Measurements from ENCODE around the gene BCL7B. TPM values are rescaled to one million over a fixed set of nuclear protein-coding genes. Genes with fewer than 3 reads are reported as not detected.
"Not testable (repeated sequence)": the region's sequence is repeated elsewhere in the genome, so short reads cannot be mapped to it uniquely, and the experiment has no call there.

Gene BCL7B
- polyA plus RNA-seq, 3 donors = 20.8 to 70.4 (median 68.8) TPM

GRCh38 chr7:73518470-73518869 is 39.0 kb downstream of the BCL7B start:
- H3K27ac ChIP-seq (ENCODE audit: low read depth, low read length) = no peak overlapping the region
- 74 to 87% (median 86%) methylated on average over 5 of the region's 5 CpGs for WGBS, 3 donors

GRCh38 chr7:73517241-73517995 is 40.1 kb downstream of the BCL7B start:
- H3K27ac ChIP-seq (ENCODE audit: low read depth, low read length) = no peak overlapping the region
- 90 to 93% (median 91%) methylated on average over 6 of the region's 6 CpGs for WGBS, 3 donors

GRCh38 chr7:73515178-73515577 is 42.3 kb downstream of the BCL7B start:
- WGBS, 3 donors = 90 to 96% (median 95%) methylated on average over 3 of the region's 3 CpGs
- no peak overlapping the region for H3K27ac ChIP-seq (ENCODE audit: low read depth, low read length)

- WGBS, 3 donors = 60 to 89% (median 84%) methylated on average over 8 of the region's 8 CpGs
- H3K27ac ChIP-seq (ENCODE audit: low read depth, low read length) = no peak overlapping the region
Measured at GRCh38 chr7:73512018-73512780, 45.3 kb downstream of the BCL7B start.

- WGBS, 3 donors = 76 to 87% (median 80%) methylated on average over 5 of the region's 5 CpGs
Measured at GRCh38 chr7:73509463-73509862, 48.0 kb downstream of the BCL7B start.

GRCh38 chr7:73507556-73507955 is 49.9 kb downstream of the BCL7B start:
- H3K27ac ChIP-seq (ENCODE audit: low read depth, low read length) = no peak overlapping the region
- 95 to 96% (median 96%) methylated on average over 2 of the region's 2 CpGs for WGBS, 3 donors

More at GRCh38 chr7:73509463-73509862, 48.0 kb downstream of the BCL7B start:
- H3K27ac ChIP-seq (ENCODE audit: low read depth, low read length) = no peak overlapping the region

- 45 to 95% (median 87%) methylated on average over 1 of the region's 1 CpG for WGBS, 3 donors
Measured at GRCh38 chr7:73504920-73505319, 52.6 kb downstream of the BCL7B start.

GRCh38 chr7:73504017-73504416 is 53.5 kb downstream of the BCL7B start:
- 91 to 97% (median 91%) methylated on average over 2 of the region's 2 CpGs for WGBS, 3 donors
- H3K27ac ChIP-seq (ENCODE audit: low read depth, low read length) = no peak overlapping the region

More at GRCh38 chr7:73504920-73505319, 52.6 kb downstream of the BCL7B start:
- H3K27ac ChIP-seq (ENCODE audit: low read depth, low read length) = no peak overlapping the region

GRCh38 chr7:73503229-73503628 is 54.3 kb downstream of the BCL7B start:
- H3K27ac ChIP-seq (ENCODE audit: low read depth, low read length) = no peak overlapping the region
- WGBS, 3 donors = 92 to 96% (median 96%) methylated on average over 5 of the region's 5 CpGs

- H3K27ac ChIP-seq (ENCODE audit: low read depth, low read length) = no peak overlapping the region
- WGBS, 3 donors = 90 to 95% (median 95%) methylated on average over 7 of the region's 7 CpGs
Measured at GRCh38 chr7:73496626-73497025, 60.9 kb downstream of the BCL7B start.

- not testable (repeated sequence) for H3K27ac ChIP-seq (ENCODE audit: low read depth, low read length)
- WGBS, 3 donors = 96 to 97% (median 97%) methylated on average over 2 of the region's 2 CpGs
Measured at GRCh38 chr7:73495507-73495906, 62.0 kb downstream of the BCL7B start.

GRCh38 chr7:73489976-73490375 is 67.5 kb downstream of the BCL7B start:
- no peak overlapping the region for H3K27ac ChIP-seq (ENCODE audit: low read depth, low read length)

- no peak overlapping the region for H3K27ac ChIP-seq (ENCODE audit: low read depth, low read length)
- WGBS, 3 donors = 91 to 100% (median 98%) methylated on average over 1 of the region's 1 CpG
Measured at GRCh38 chr7:73487486-73487885, 70.0 kb downstream of the BCL7B start.

Other genes with a start within 250 kb of the BCL7B start
- 10 to 100 TPM; 11.4 to 27.5 (median 23.0) TPM for gene NSUN5, start 248.9 kb downstream of the BCL7B start, polyA plus RNA-seq
- gene TRIM50, start 229.6 kb downstream of the BCL7B start, polyA plus RNA-seq = 10 to 100 TPM in 1 of 3 donors, 1 to 10 TPM in 2; 1.2 to 13.8 (median 4.1) TPM
- under 1 TPM in 1 of 3 donors, not detected in 2; 0.03 TPM for gene FKBP6, start 229.5 kb downstream of the BCL7B start, polyA plus RNA-seq
- gene FZD9, start 123.9 kb downstream of the BCL7B start, polyA plus RNA-seq = 1 to 10 TPM in 1 of 3 donors, under 1 TPM in 2; 0.22 to 1.3 (median 0.40) TPM
- gene BAZ1B, start 35.4 kb downstream of the BCL7B start, polyA plus RNA-seq = 10 to 100 TPM; 10.8 to 31.0 (median 20.1) TPM
- 10 to 100 TPM; 10.0 to 35.3 (median 20.5) TPM for gene TBL2, start 20.9 kb upstream of the BCL7B start, polyA plus RNA-seq
- 100 to 1,000 TPM in 2 of 3 donors, 10 to 100 TPM in 1; 44.8 to 258 (median 139) TPM for gene MLXIPL, start 66.8 kb upstream of the BCL7B start, polyA plus RNA-seq
- gene VPS37D, start 110.1 kb upstream of the BCL7B start, polyA plus RNA-seq = 1 to 10 TPM; 1.2 to 3.9 (median 1.3) TPM
- gene DNAJC30, start 125.8 kb upstream of the BCL7B start, polyA plus RNA-seq = 10 to 100 TPM in 1 of 3 donors, 1 to 10 TPM in 2; 5.3 to 12.3 (median 7.4) TPM
- gene BUD23, start 125.9 kb upstream of the BCL7B start, polyA plus RNA-seq = 10 to 100 TPM; 40.7 to 65.8 (median 46.4) TPM
- 1 to 10 TPM; 3.8 to 7.5 (median 4.0) TPM for gene STX1A, start 162.0 kb upstream of the BCL7B start, polyA plus RNA-seq
- gene ABHD11, start 181.1 kb upstream of the BCL7B start, polyA plus RNA-seq = 10 to 100 TPM; 15.0 to 23.7 (median 15.8) TPM
- gene CLDN3, start 212.6 kb upstream of the BCL7B start, polyA plus RNA-seq = 10 to 100 TPM in 1 of 3 donors, under 1 TPM in 1, not detected in 1; 0.22 to 96.5 TPM